Neural progenitor cell (in vitro differentiated cells): ENCODE data around the gene ZNF653. TPM values are rescaled to one million over a fixed set of nuclear protein-coding genes. Genes with fewer than 3 reads are reported as not detected.
A peak's percentile ranks its signal among the peaks of the same experiment; 100 is the strongest.

Experiments used
- DNase-seq: peaks from one replicate; pipeline ENCODE4 v3.0.0-alpha.2; 2016; ENCODE audit warnings: low spot score
- H2AFZ ChIP-seq: fragments of 200-600 bp; sonication (generic); replicated peaks from 2 replicates; pipeline ENCODE4 v1.6.1; 2016; ENCODE audit warnings: antibody characterized with exemption
- H3F3A ChIP-seq: fragments of 200-600 bp; sonication (generic); 2 replicates; pipeline ENCODE4 v1.6.1; 2016; ENCODE audit warnings: antibody characterized with exemption, low read depth
- H3K27ac ChIP-seq: fragments of 200-600 bp; sonication (generic); 2 replicates; pipeline ENCODE4 v1.5.1; 2016; ENCODE audit warnings: mild to moderate bottlenecking
- H3K27me3 ChIP-seq: fragments of 200-600 bp; sonication (generic); 2 replicates; pipeline ENCODE4 v1.6.1; 2016; ENCODE audit warnings: mild to moderate bottlenecking, moderate library complexity
- H3K36me3 ChIP-seq: fragments of 200-600 bp; sonication (generic); 2 replicates; pipeline ENCODE4 v1.5.1; 2016
- H3K4me1 ChIP-seq: fragments of 200-600 bp; sonication (generic); 2 replicates; pipeline ENCODE4 v1.6.1; 2016; ENCODE audit warnings: mixed run types
- H3K4me2 ChIP-seq: fragments of 200-600 bp; sonication (generic); 2 replicates; pipeline ENCODE4 v1.6.1; 2016
- H3K4me3 ChIP-seq: fragments of 200-600 bp; sonication (generic); 2 replicates; pipeline ENCODE4 v1.5.1; 2016
- H3K79me2 ChIP-seq: fragments of 200-600 bp; sonication (generic); 2 replicates; pipeline ENCODE4 v1.6.1; 2016; ENCODE audit warnings: low read depth
- H3K9ac ChIP-seq: fragments of 200-600 bp; sonication (generic); 2 replicates; pipeline ENCODE4 v1.6.1; 2016
- H3K9me3 ChIP-seq: fragments of 200-600 bp; sonication (generic); 2 replicates; pipeline ENCODE4 v1.5.1; 2016; ENCODE audit warnings: low read depth
- H4K20me1 ChIP-seq: fragments of 200-600 bp; sonication (generic); 2 replicates; pipeline ENCODE4 v1.6.1; 2016; ENCODE audit warnings: low read depth
- H3K27ac Mint-ChIP-seq: 3 replicates; pipeline ENCODE4 v1.8.0; 2021; ENCODE audit warnings: mixed read lengths
- H3K27me3 Mint-ChIP-seq: 2 replicates; pipeline ENCODE4 v1.8.0; 2022; ENCODE audit warnings: low read depth, mild to moderate bottlenecking, inconsistent platforms, moderate library complexity, mixed read lengths; ENCODE audit not compliant: insufficient read depth
- H3K36me3 Mint-ChIP-seq: 3 replicates; pipeline ENCODE4 v1.8.0; 2021; ENCODE audit warnings: mixed read lengths
- H3K4me1 Mint-ChIP-seq: 3 replicates; pipeline ENCODE4 v1.8.0; 2021; ENCODE audit warnings: mixed read lengths
- H3K4me3 Mint-ChIP-seq: 3 replicates; pipeline ENCODE4 v1.8.0; 2021; ENCODE audit warnings: mild to moderate bottlenecking, moderate library complexity, mixed read lengths
- H3K9me3 Mint-ChIP-seq: 3 replicates; pipeline ENCODE4 v1.8.0; 2020; ENCODE audit warnings: mixed read lengths
- CTCF ChIP-seq: fragments of 200-600 bp; sonication (generic); IDR thresholded peaks from 2 replicates; pipeline ENCODE4 v1.5.1; 2017; ENCODE audit warnings: antibody characterized with exemption, mild to moderate bottlenecking
- EZH2 ChIP-seq: fragments of 200-600 bp; sonication (generic); IDR thresholded peaks from 2 replicates; pipeline ENCODE4 v1.6.1; 2017; ENCODE audit warnings: antibody characterized with exemption, mild to moderate bottlenecking, moderate library complexity
- EZH2phosphoT487 ChIP-seq: fragments of 200-600 bp; sonication (generic); IDR thresholded peaks from 2 replicates; pipeline ENCODE4 v1.6.1; 2017; ENCODE audit warnings: antibody characterized with exemption
- total RNA-seq: library from RNA; depleted of rRNA; stranded (reverse); fragments of >200 nt; gene quantifications from 2 replicates; pipeline ENCODE4 v1.2.3, GENCODE V29; 2015; ENCODE audit warnings: low replicate concordance

The ZNF653 gene
- total RNA-seq, 1 donor from 2014 or later, result 3.4 TPM

- Histone ChIP-seq H3K4me1 (no peaks in the 10 kb centered on the region), H3K4me3 (no peak overlapping the region), H4K20me1 (no peaks in the 10 kb centered on the region), H3K4me2 (no peak overlapping the region), H3F3A (no peaks in the 10 kb centered on the region), H2AFZ (no peak overlapping the region), H3K27ac (no peak overlapping the region), H3K79me2 (no peaks in the 10 kb centered on the region), H3K36me3 (no peaks in the 10 kb centered on the region), H3K27me3 (no peaks in the 10 kb centered on the region), H3K9me3 (no peaks in the 10 kb centered on the region), H3K9ac (no peak overlapping the region)
- H3K36me3 Mint-ChIP-seq, result peaks cover 7% of the 10 kb centered on the region
- no peak for DNase-seq
- TF ChIP-seq EZH2 (no peak), EZH2phosphoT487 (no peak), CTCF (no peak)
- peaks cover 7% of the 10 kb centered on the region for H3K27me3 Mint-ChIP-seq
- no peaks in the 10 kb centered on the region for H3K9me3 Mint-ChIP-seq
- H3K4me1 Mint-ChIP-seq, result no peaks in the 10 kb centered on the region
- no peak overlapping the region for H3K4me3 Mint-ChIP-seq
- H3K27ac Mint-ChIP-seq, result no peak overlapping the region
Observed at GRCh38 chr19:11489378-11489777, 16.3 kb downstream of the ZNF653 start.

- Histone ChIP-seq H2AFZ (no peak overlapping the region), H3K79me2 (no peaks in the 10 kb centered on the region), H3K4me2 (no peak overlapping the region), H3K4me3 (no peak overlapping the region), H4K20me1 (peaks cover 11% of the 10 kb centered on the region), H3K4me1 (no peaks in the 10 kb centered on the region), H3K27me3 (peaks cover 13% of the 10 kb centered on the region), H3K36me3 (no peaks in the 10 kb centered on the region), H3K9ac (no peak overlapping the region), H3F3A (peaks cover under 1% of the 10 kb centered on the region), H3K27ac (no peak overlapping the region), H3K9me3 (no peaks in the 10 kb centered on the region)
- no peak for TF ChIP-seq EZH2phosphoT487
- TF ChIP-seq EZH2, result no peak
- TF ChIP-seq CTCF, result no peak
- Mint-ChIP-seq H3K27me3 (peaks cover 17% of the 10 kb centered on the region), H3K36me3 (peaks cover 13% of the 10 kb centered on the region), H3K9me3 (no peaks in the 10 kb centered on the region), H3K4me3 (no peak overlapping the region), H3K4me1 (peaks cover 4% of the 10 kb centered on the region), H3K27ac (no peak overlapping the region)
- DNase-seq, result no peak
Observed at GRCh38 chr19:11486661-11487503, 18.8 kb downstream of the ZNF653 start.

GRCh38 chr19:11485245-11485837, 20.3 kb downstream of the ZNF653 start:
- Histone ChIP-seq H3F3A (peaks cover 10% of the 10 kb centered on the region), H4K20me1 (peaks cover 27% of the 10 kb centered on the region), H2AFZ (no peak overlapping the region), H3K27ac (no peak overlapping the region), H3K36me3 (no peaks in the 10 kb centered on the region), H3K4me3 (no peak overlapping the region), H3K9me3 (no peaks in the 10 kb centered on the region), H3K4me1 (no peaks in the 10 kb centered on the region), H3K27me3 (peaks cover 28% of the 10 kb centered on the region), H3K9ac (no peak overlapping the region), H3K4me2 (no peak overlapping the region), H3K79me2 (no peaks in the 10 kb centered on the region)
- Mint-ChIP-seq H3K27ac (peak overlapping the region; percentile 76), H3K9me3 (peaks cover 3% of the 10 kb centered on the region), H3K27me3 (peaks cover 25% of the 10 kb centered on the region), H3K4me3 (peak overlapping the region; percentile 54), H3K4me1 (peaks cover 11% of the 10 kb centered on the region), H3K36me3 (peaks cover 8% of the 10 kb centered on the region)
- no peak for DNase-seq
- TF ChIP-seq EZH2 (no peak), CTCF (no peak), EZH2phosphoT487 (no peak)
